B cell (primary cell): ENCODE results near the gene NDEL1.

Experiments
- CTCF ChIP-seq: fragments of 200-600 bp; IDR thresholded peaks from one replicate; pipeline ENCODE4 v1.8.0; 2022; ENCODE audit warnings: antibody characterized with exemption, mild to moderate bottlenecking
- EZH2 ChIP-seq: IDR thresholded peaks from 2 replicates; pipeline ENCODE4 v1.6.1; 2012; ENCODE audit warnings: borderline replicate concordance, low read depth, mild to moderate bottlenecking, moderate library complexity, low read length; ENCODE audit not compliant: insufficient read depth, poor library complexity, severe bottlenecking

DNA sequence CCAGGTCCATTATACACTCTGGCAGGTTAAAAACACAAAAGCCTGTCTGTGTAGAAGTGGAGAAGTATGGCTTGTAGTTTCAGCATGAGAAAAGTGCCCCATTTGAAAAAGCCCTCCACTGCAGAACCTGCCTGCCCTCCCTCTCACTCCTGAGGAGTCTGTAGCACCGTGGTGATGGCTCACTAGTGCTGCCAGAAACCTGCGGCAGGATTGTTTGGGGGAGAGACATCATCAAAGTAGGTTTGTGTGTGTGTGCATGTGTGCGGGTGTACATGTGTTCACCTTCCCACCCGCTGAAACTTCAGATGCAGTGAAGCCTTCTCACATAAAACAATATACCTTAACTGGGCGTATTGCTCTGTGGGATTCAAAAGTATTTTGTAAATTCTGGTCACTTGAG is 26.9 kb downstream of the NDEL1 start:
- no peak for TF ChIP-seq CTCF
- no peak for TF ChIP-seq EZH2
